Measurements from ENCODE around the gene RBBP8NL.
A peak's percentile ranks its signal among the peaks of the same experiment; 100 is the strongest.
"Not testable (repeated sequence)": the region's sequence is repeated elsewhere in the genome, so short reads cannot be mapped to it uniquely, and the experiment has no call there.

RBBP8NL gene

GRCh38 chr20:62376112-62377063 lies 51.0 kb downstream of the RBBP8NL start:
- DNase-seq (ENCODE audit: low spot score) = no peak

- no peak for DNase-seq (ENCODE audit: low spot score)
Observed at GRCh38 chr20:62374331-62375152, 52.8 kb downstream of the RBBP8NL start.

- DNase-seq (ENCODE audit: low spot score) = not testable (repeated sequence)
Observed at GRCh38 chr20:62373631-62374179, 53.6 kb downstream of the RBBP8NL start.

GRCh38 chr20:62372042-62372993 lies 55.0 kb downstream of the RBBP8NL start:
- no peak for DNase-seq (ENCODE audit: low spot score)

- no peak for DNase-seq (ENCODE audit: low spot score)
Observed at GRCh38 chr20:62371588-62372041, 55.7 kb downstream of the RBBP8NL start.

GRCh38 chr20:62370807-62371587 lies 56.3 kb downstream of the RBBP8NL start:
- no peak for DNase-seq (ENCODE audit: low spot score)

GRCh38 chr20:62370115-62370806 lies 57.1 kb downstream of the RBBP8NL start:
- no peak for DNase-seq (ENCODE audit: low spot score)

- DNase-seq (ENCODE audit: low spot score) = no peak
Observed at GRCh38 chr20:62369815-62370114, 57.6 kb downstream of the RBBP8NL start.

GRCh38 chr20:62368976-62369814 lies 58.1 kb downstream of the RBBP8NL start:
- DNase-seq (ENCODE audit: low spot score) = no peak

- DNase-seq (ENCODE audit: low spot score) = no peak
Observed at GRCh38 chr20:62368392-62368975, 58.9 kb downstream of the RBBP8NL start.

- no peak for DNase-seq (ENCODE audit: low spot score)
Observed at GRCh38 chr20:62367633-62368391, 59.5 kb downstream of the RBBP8NL start.

- peak; percentile 43 for DNase-seq (ENCODE audit: low spot score)
Observed at GRCh38 chr20:62367136-62367632, 60.2 kb downstream of the RBBP8NL start, which contains the start of gene LAMA5. Gene LAMA5 (minus strand): TSS chr20:62367312. CDS start chr20:62367245, 67 bp downstream.

- no peak for DNase-seq (ENCODE audit: low spot score)
Observed at GRCh38 chr20:62366370-62367135, 60.8 kb downstream of the RBBP8NL start.

GRCh38 chr20:62365814-62366369 lies 61.4 kb downstream of the RBBP8NL start:
- DNase-seq (ENCODE audit: low spot score) = no peak

GRCh38 chr20:62364911-62365736 lies 62.2 kb downstream of the RBBP8NL start:
- no peak for DNase-seq (ENCODE audit: low spot score)
